Thoracic aorta (tissue), 2 donors: ENCODE data around the gene LRRC27. TPM values are rescaled to one million over a fixed set of nuclear protein-coding genes. Genes with fewer than 3 reads are reported as not detected.

Experiments
- ATAC-seq: fragments of 150-250 bp; one replicate; pipeline ENCODE4 v1.8.0; 2017; ENCODE audit warnings: low read depth; ENCODE audit not compliant: insufficient number of reproducible peaks, low FRiP score
- DNase-seq: peaks from one replicate; pipeline ENCODE4 v3.0.0-alpha.2; 2020; ENCODE audit warnings: low spot score
- H3K27ac ChIP-seq, 2 donors: fragments of 200-600 bp; sonication (generic); 1 replicate in 1 of 2; 2 replicates in 1 of 2; pipeline ENCODE4 v1.5.1; 2016; ENCODE audit warnings: mild to moderate bottlenecking in 2 of 2, moderate library complexity in 2 of 2
- H3K27me3 ChIP-seq: fragments of 200-600 bp; sonication (generic); replicated peaks from 2 replicates; pipeline ENCODE4 v1.6.0; 2016; ENCODE audit warnings: mild to moderate bottlenecking; ENCODE audit not compliant: insufficient read depth
- H3K36me3 ChIP-seq: fragments of 200-600 bp; sonication (generic); one replicate; pipeline ENCODE4 v1.5.1; 2016
- H3K4me1 ChIP-seq, 2 donors: fragments of 200-600 bp; sonication (generic); 1 replicate in 1 of 2; 2 replicates in 1 of 2; pipeline versions ENCODE4 v1.5.1 to v1.6.0; 2016; ENCODE audit warnings: low read depth in 2 of 2, mild to moderate bottlenecking in 1 of 2; ENCODE audit not compliant: control insufficient read depth in 1 of 2
- H3K4me3 ChIP-seq: fragments of 200-600 bp; sonication (generic); 2 replicates; pipeline ENCODE4 v1.5.1; 2016; ENCODE audit warnings: mild to moderate bottlenecking
- H3K9me3 ChIP-seq: fragments of 200-600 bp; sonication (generic); 2 replicates; pipeline ENCODE4 v1.5.1; 2016
- CTCF ChIP-seq: fragments of 200-600 bp; sonication (generic); IDR thresholded peaks from one replicate; pipeline ENCODE4 v1.5.1; 2019; ENCODE audit warnings: antibody characterized with exemption
- total RNA-seq, 2 donors: library from RNA; depleted of rRNA; stranded (reverse); fragments of >200 nt; gene quantifications; one replicate each; pipeline versions ENCODE4 v1.1.0 to v1.2.3, GENCODE V29; 2016

Gene LRRC27
- total RNA-seq, 2 donors from 2014 or later: 3.2 to 8.9 TPM

DNA sequence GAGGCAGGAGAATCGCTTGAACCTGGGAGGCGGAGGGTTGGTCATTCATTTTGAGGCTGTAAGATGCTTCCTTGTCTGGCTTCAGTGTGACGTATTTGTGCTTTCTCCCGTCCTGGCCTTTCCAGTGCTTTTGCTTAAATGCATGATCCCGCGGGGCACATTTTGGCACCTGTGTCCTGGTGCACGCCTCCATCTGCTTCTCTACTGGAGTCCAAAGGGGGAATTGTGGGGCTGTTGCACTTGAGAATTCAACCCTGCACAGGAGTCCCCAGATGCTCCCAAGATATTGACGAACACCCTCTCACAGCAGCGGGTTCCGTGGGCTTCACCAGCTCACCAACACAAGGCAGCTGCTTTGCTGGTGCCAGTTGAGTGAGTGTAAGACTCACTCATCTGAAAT, 10.3 kb upstream of the LRRC27 start:
- H3K4me3 ChIP-seq: no peak overlapping the region
- H3K36me3 ChIP-seq: no peaks in the 10 kb centered on the region
- ATAC-seq (peak; percentile 11), DNase-seq (no peak)
- H3K4me1 ChIP-seq: peaks cover 0 to 8% of the 10 kb centered on the region in 2 donors
- TF ChIP-seq CTCF: no peak
- H3K27ac ChIP-seq: no peak overlapping the region
- no peaks in the 10 kb centered on the region for H3K27me3 ChIP-seq
- H3K9me3 ChIP-seq: no peaks in the 10 kb centered on the region

DNA sequence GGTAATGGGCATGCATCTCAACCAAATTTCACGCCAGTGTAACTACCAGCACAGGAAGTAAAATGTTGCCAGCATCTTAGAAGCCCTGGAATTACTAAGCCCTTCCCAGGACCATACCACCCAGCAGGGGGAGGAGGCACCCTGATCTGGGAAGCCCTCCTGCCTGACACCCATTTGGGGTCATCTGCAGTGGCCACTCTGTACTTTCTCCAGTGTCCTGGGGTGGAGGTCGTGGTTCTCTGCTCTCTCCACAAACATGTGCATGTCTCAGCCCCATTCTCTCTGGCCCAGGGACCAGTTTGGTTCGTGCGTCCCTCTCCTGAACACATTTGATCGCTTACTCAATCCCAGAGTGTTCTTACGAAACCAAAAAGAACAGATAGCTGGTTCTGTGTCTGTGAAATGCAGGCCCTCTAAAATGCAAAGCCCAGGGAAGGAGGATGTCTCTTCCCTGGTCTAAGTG, 9.4 kb upstream of the LRRC27 start:
- H3K27ac ChIP-seq: no peak overlapping the region
- peaks cover 0 to 8% of the 10 kb centered on the region in 2 donors for H3K4me1 ChIP-seq
- no peak overlapping the region for H3K4me3 ChIP-seq
- no peak for TF ChIP-seq CTCF
- no peaks in the 10 kb centered on the region for H3K36me3 ChIP-seq
- H3K27me3 ChIP-seq: no peaks in the 10 kb centered on the region
- ATAC-seq (no peak), DNase-seq (no peak)
- no peaks in the 10 kb centered on the region for H3K9me3 ChIP-seq

DNA sequence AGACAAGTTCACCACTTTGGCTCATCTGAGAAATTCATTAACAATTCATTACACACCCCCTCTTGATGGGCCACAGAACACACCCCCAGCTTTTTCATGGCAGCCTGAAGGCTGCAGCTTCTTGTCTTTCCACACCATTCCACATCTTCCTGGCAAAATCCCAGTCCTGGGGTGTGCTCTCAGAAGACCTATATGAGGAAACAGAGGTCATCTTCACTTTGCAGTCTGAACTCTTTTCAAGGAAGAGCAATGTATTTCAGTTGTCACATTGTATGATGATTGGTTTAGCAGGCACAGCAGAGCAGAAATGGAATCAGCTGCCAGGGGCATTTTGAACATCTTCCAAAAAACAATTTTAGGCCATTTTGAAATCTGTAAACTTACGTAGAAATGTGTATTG, 7.8 kb upstream of the LRRC27 start:
- H3K27ac ChIP-seq: no peak overlapping the region
- no peaks in the 10 kb centered on the region for H3K9me3 ChIP-seq
- H3K27me3 ChIP-seq: no peaks in the 10 kb centered on the region
- peaks cover 7 to 17% of the 10 kb centered on the region in 2 donors for H3K4me1 ChIP-seq
- no peaks in the 10 kb centered on the region for H3K36me3 ChIP-seq
- no peak for TF ChIP-seq CTCF
- no peak for ATAC-seq
- no peak for DNase-seq
- no peak overlapping the region for H3K4me3 ChIP-seq

DNA sequence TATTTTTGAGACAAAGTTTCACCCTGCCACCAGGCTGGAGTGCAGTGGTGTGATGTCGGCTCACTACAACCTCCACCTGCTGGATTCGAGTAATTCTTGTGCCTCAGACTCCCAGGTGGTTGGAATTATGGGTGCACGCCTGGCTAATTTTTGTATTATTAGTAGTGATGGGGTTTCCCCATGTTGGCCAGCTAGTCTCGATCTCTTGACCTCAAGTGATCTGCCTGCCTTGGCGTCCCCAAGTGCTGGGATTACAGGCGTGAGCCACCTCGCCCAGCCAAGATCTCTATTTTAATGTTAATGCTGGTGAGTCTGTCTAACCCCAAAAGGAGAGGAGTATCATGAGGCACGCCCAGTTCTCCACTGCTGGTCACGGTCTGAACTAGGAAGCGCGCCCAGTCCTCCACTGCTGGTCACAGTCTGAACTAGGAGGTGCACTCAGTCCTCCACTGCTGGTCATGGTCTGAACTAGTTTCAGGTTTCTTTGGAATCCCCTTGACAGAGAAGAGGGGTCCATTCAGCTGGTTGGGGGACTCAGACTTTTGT, 5.6 kb upstream of the LRRC27 start:
- ATAC-seq: no peak
- peaks cover 12 to 28% of the 10 kb centered on the region in 2 donors for H3K4me1 ChIP-seq
- no peaks in the 10 kb centered on the region for H3K27me3 ChIP-seq
- H3K9me3 ChIP-seq: no peaks in the 10 kb centered on the region
- no peaks in the 10 kb centered on the region for H3K36me3 ChIP-seq
- DNase-seq: no peak
- no peak overlapping the region for H3K4me3 ChIP-seq
- TF ChIP-seq CTCF: no peak
- no peak overlapping the region for H3K27ac ChIP-seq

GRCh38 chr10:132326925-132327324, 5.1 kb upstream of the LRRC27 start:
- H3K27ac ChIP-seq: no peak overlapping the region
- no peak overlapping the region for H3K4me3 ChIP-seq
- H3K27me3 ChIP-seq: no peaks in the 10 kb centered on the region
- H3K4me1 ChIP-seq: peaks cover 12 to 28% of the 10 kb centered on the region in 2 donors
- H3K36me3 ChIP-seq: no peaks in the 10 kb centered on the region
- ATAC-seq (no peak), DNase-seq (no peak)
- H3K9me3 ChIP-seq: no peaks in the 10 kb centered on the region
- TF ChIP-seq CTCF: no peak
